ENCODE results near the gene ZSCAN18. TPM values are rescaled to one million over a fixed set of nuclear protein-coding genes. Genes with fewer than 3 reads are reported as not detected.

Gene ZSCAN18
- total RNA-seq, 1 experiment from 2014 or later = 45.8 TPM

- TF ChIP-seq, protein P1, sequence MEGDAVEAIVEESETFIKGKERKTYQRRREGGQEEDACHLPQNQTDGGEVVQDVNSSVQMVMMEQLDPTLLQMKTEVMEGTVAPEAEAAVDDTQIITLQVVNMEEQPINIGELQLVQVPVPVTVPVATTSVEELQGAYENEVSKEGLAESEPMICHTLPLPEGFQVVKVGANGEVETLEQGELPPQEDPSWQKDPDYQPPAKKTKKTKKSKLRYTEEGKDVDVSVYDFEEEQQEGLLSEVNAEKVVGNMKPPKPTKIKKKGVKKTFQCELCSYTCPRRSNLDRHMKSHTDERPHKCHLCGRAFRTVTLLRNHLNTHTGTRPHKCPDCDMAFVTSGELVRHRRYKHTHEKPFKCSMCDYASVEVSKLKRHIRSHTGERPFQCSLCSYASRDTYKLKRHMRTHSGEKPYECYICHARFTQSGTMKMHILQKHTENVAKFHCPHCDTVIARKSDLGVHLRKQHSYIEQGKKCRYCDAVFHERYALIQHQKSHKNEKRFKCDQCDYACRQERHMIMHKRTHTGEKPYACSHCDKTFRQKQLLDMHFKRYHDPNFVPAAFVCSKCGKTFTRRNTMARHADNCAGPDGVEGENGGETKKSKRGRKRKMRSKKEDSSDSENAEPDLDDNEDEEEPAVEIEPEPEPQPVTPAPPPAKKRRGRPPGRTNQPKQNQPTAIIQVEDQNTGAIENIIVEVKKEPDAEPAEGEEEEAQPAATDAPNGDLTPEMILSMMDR (IDR thresholded peaks at IDR 0.05; ENCODE audit: unreplicated experiment) = no peak
- Mint-ChIP-seq H3K4me3 (ENCODE audit: low read depth, unreplicated experiment) (no peak overlapping the region), H3K9me3 (ENCODE audit: low read depth, unreplicated experiment) (peaks cover 16% of the 10 kb centered on the region), H3K36me3 (ENCODE audit: insufficient read depth, unreplicated experiment) (no peaks in the 10 kb centered on the region), H3K27me3 (ENCODE audit: unreplicated experiment) (no peaks in the 10 kb centered on the region), H3K4me1 (ENCODE audit: low read depth, unreplicated experiment) (no peaks in the 10 kb centered on the region), H3K27ac (ENCODE audit: unreplicated experiment) (no peak overlapping the region)
- no TSS peak for BruUV-seq (replicated peaks)
- intact Hi-C loops (cut with micrococcal nuclease; ENCODE audit: unreplicated experiment) = no loop called here
- CTCF ChIA-PET = interaction anchor here (0.7 kb wide), 1 partner anchor 95 kb away, joined by 3 read pairs; no protein-coding TSS in a partner anchor
- no peak for DNase-seq
Observed at GRCh38 chr19:58046856-58047255, 51.2 kb downstream of the ZSCAN18 start.

DNA sequence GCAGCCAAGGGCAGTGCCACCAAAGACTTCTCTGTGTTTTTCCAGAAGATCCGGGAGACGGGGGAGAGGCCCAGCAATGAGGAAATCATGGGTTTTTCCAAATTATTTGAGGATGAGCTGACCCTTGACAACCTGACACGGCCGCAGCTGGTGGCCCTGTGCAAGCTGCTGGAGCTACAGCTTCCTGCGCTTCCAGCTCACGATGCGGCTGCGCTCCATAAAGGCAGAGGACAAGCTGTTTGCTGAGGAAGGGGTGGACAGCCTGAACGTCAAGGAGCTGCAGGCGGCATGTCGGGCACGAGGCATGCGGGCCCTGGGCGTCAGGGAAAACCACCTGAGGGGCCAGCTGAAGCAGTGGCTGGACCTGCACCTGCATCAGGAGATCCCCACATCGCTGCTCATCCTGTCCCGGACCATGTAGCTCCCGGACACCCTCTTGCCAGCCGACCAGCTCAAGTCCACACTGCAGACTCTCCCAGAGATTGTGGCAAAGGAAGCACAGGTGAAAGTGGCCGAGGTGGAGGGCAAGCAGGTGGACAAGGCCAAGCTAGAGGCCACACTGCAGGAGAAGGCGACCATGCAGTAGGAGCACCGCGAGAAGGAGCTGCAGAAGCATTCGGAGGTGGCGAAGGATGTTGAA is 52.5 kb downstream of the ZSCAN18 start:
- DNase-seq = no peak
- peaks cover 12% of the 10 kb centered on the region for H3K9me3 Mint-ChIP-seq (ENCODE audit: low read depth, unreplicated experiment)
- intact Hi-C loops (cut with micrococcal nuclease; ENCODE audit: unreplicated experiment) = no loop called here
- no peaks in the 10 kb centered on the region for H3K27me3 Mint-ChIP-seq (ENCODE audit: unreplicated experiment)
- TF ChIP-seq, protein P1 (IDR thresholded peaks at IDR 0.05; ENCODE audit: unreplicated experiment) = no peak
- no peak overlapping the region for H3K4me3 Mint-ChIP-seq (ENCODE audit: low read depth, unreplicated experiment)
- no TSS peak for BruUV-seq (replicated peaks)
- no peaks in the 10 kb centered on the region for H3K36me3 Mint-ChIP-seq (ENCODE audit: insufficient read depth, unreplicated experiment)
- CTCF ChIA-PET = no interaction called here
- no peak overlapping the region for H3K27ac Mint-ChIP-seq (ENCODE audit: unreplicated experiment)
- no peaks in the 10 kb centered on the region for H3K4me1 Mint-ChIP-seq (ENCODE audit: low read depth, unreplicated experiment)

DNA sequence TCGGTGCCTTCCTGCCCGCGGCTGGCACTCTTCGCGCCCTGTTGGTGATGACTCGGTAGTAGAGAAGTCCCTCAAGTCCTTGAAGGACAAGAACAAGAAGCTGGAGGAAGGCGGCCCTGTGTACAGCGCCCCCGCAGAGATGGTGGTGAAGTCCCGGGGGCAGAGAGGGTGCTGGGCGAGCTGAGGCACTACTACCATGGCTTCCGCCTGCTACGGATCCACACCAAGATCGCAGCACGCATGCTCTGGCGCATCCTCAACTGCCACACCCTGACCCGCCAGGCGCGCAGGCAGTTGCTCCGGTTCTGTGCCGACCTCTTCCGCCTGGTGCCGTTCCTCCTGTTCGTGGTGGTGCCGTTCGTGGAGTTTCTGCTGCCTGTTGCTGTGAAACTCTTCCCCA is 53.1 kb downstream of the ZSCAN18 start:
- no peak for DNase-seq
- TF ChIP-seq, protein P1 (IDR thresholded peaks at IDR 0.05; ENCODE audit: unreplicated experiment) = no peak
- Mint-ChIP-seq H3K27ac (ENCODE audit: unreplicated experiment) (no peak overlapping the region), H3K4me1 (ENCODE audit: low read depth, unreplicated experiment) (no peaks in the 10 kb centered on the region), H3K27me3 (ENCODE audit: unreplicated experiment) (no peaks in the 10 kb centered on the region), H3K4me3 (ENCODE audit: low read depth, unreplicated experiment) (no peak overlapping the region), H3K9me3 (ENCODE audit: low read depth, unreplicated experiment) (peaks cover 12% of the 10 kb centered on the region), H3K36me3 (ENCODE audit: insufficient read depth, unreplicated experiment) (no peaks in the 10 kb centered on the region)
- CTCF ChIA-PET = no interaction called here
- no TSS peak for BruUV-seq (replicated peaks)
- intact Hi-C loops (cut with micrococcal nuclease; ENCODE audit: unreplicated experiment) = no loop called here

- CTCF ChIA-PET = no interaction called here
- H3K36me3 Mint-ChIP-seq (ENCODE audit: insufficient read depth, unreplicated experiment) = no peaks in the 10 kb centered on the region
Observed at GRCh38 chr19:58044391-58044790, 53.6 kb downstream of the ZSCAN18 start.

More at GRCh38 chr19:58044391-58044790, 53.6 kb downstream of the ZSCAN18 start:
- no TSS peak for BruUV-seq (replicated peaks)
- Mint-ChIP-seq H3K9me3 (ENCODE audit: low read depth, unreplicated experiment) (peaks cover 12% of the 10 kb centered on the region), H3K4me1 (ENCODE audit: low read depth, unreplicated experiment) (no peaks in the 10 kb centered on the region), H3K4me3 (ENCODE audit: low read depth, unreplicated experiment) (no peak overlapping the region), H3K27ac (ENCODE audit: unreplicated experiment) (no peak overlapping the region), H3K27me3 (ENCODE audit: unreplicated experiment) (no peaks in the 10 kb centered on the region)
- intact Hi-C loops (cut with micrococcal nuclease; ENCODE audit: unreplicated experiment) = no loop called here
- no peak for DNase-seq
- TF ChIP-seq, protein P1 (IDR thresholded peaks at IDR 0.05; ENCODE audit: unreplicated experiment) = no peak
